ENCODE measurements around the gene SEZ6L. TPM values are rescaled to one million over a fixed set of nuclear protein-coding genes. Genes with fewer than 3 reads are reported as not detected.

SEZ6L gene
- polyA plus RNA-seq, 2 donors = 0.01 to 0.04 TPM

DNA sequence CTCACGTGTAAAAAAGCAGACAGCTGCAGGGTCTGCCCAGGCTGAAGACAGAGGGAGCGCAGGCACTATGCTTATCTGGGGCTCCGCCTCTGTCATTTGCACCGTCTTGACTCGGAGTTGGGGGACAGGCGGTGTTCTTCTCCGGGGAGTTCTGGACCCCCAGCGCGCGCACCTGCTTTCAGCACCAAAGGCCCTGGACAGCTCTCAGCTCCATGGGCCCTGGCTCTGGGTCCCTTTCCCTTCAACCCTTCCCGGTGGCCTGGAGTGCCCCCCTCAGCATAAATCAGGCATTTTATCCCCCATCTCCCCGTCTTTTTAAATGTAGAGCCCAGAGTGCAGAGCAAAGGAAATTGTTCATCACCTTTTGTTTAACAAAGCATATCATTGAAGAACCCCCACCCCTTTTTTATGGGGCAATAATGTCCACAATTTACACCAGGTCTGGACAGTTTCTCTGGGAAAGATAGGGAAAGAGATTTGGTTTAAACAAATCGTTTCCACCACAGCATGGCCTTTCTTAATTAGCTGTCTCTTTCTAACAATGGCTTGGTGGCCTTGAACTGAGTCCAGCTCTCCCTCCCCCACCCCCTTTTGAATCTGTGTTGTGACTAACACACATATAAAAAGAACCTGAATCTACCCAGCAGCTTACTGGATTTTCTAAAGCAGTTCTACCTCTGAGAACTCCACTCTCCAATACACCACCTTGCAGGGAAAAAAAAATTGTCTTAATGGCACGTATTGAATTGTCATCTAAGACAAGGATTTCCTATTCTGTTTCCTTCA lies 1.7 kb downstream of the SEZ6L start:
- no peak overlapping the region for H3K4me3 ChIP-seq (ENCODE audit: low read depth in 1 of 2, low read length in 2 of 2)
- H3K27ac ChIP-seq (ENCODE audit: low read depth in 2 of 2, low read length in 1 of 2) = no peak overlapping the region
- peaks cover 3 to 17% of the 10 kb centered on the region in 2 donors for H3K27me3 ChIP-seq (ENCODE audit: control insufficient read depth in 1 of 2, insufficient read depth in 2 of 2, low read length in 2 of 2)
- H3K36me3 ChIP-seq (ENCODE audit: control insufficient read depth in 2 of 2, insufficient read depth in 2 of 2, low read length in 1 of 2) = no peaks in the 10 kb centered on the region
- WGBS, 2 donors = 11% methylated on average over 14 of the region's 14 CpGs
- H3K9me3 ChIP-seq (ENCODE audit: control insufficient read depth in 2 of 2, insufficient read depth in 1 of 2, low read depth in 1 of 2, low read length in 1 of 2) = no peaks in the 10 kb centered on the region
- peaks cover 3 to 5% of the 10 kb centered on the region in 2 donors for H3K4me1 ChIP-seq (ENCODE audit: control insufficient read depth in 2 of 2, insufficient read depth in 2 of 2, low read length in 1 of 2)

- peaks cover 3 to 5% of the 10 kb centered on the region in 2 donors for H3K4me1 ChIP-seq (ENCODE audit: control insufficient read depth in 2 of 2, insufficient read depth in 2 of 2, low read length in 1 of 2)
- H3K27me3 ChIP-seq (ENCODE audit: control insufficient read depth in 1 of 2, insufficient read depth in 2 of 2, low read length in 2 of 2) = peaks cover 3 to 17% of the 10 kb centered on the region in 2 donors
- no peaks in the 10 kb centered on the region for H3K9me3 ChIP-seq (ENCODE audit: control insufficient read depth in 2 of 2, insufficient read depth in 1 of 2, low read depth in 1 of 2, low read length in 1 of 2)
- WGBS, 2 donors = 40 to 41% methylated on average over 5 of the region's 5 CpGs
- no peak overlapping the region for H3K4me3 ChIP-seq (ENCODE audit: low read depth in 1 of 2, low read length in 2 of 2)
- no peaks in the 10 kb centered on the region for H3K36me3 ChIP-seq (ENCODE audit: control insufficient read depth in 2 of 2, insufficient read depth in 2 of 2, low read length in 1 of 2)
- no peak overlapping the region for H3K27ac ChIP-seq (ENCODE audit: low read depth in 2 of 2, low read length in 1 of 2)
Measured at GRCh38 chr22:26172389-26172990, 3.2 kb downstream of the SEZ6L start.

DNA sequence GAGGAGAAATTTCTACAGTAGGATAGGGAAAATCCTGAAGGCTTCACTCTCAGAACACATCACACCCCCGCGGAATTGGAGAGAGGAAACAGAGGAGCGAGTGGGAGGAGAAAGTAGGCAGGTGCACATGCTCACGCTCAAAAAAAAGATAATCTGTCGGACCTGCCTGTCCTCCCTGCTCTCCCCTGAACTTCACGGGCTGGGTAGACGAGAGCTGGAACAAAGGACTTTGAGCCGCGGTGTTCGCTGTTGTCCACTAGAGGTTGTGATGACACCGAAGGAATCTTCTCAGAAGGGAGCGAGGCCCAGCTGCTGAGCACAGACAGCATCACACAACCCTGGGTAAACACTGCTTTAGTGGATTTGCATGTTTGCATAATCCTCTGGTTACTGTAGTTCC lies 5.0 kb downstream of the SEZ6L start:
- H3K4me1 ChIP-seq (ENCODE audit: control insufficient read depth in 2 of 2, insufficient read depth in 2 of 2, low read length in 1 of 2) = peaks cover 3 to 7% of the 10 kb centered on the region in 2 donors
- 30 to 37% methylated on average over 12 of the region's 12 CpGs for WGBS, 2 donors
- no peak overlapping the region for H3K27ac ChIP-seq (ENCODE audit: low read depth in 2 of 2, low read length in 1 of 2)
- no peaks in the 10 kb centered on the region for H3K9me3 ChIP-seq (ENCODE audit: control insufficient read depth in 2 of 2, insufficient read depth in 1 of 2, low read depth in 1 of 2, low read length in 1 of 2)
- no peaks in the 10 kb centered on the region for H3K36me3 ChIP-seq (ENCODE audit: control insufficient read depth in 2 of 2, insufficient read depth in 2 of 2, low read length in 1 of 2)
- H3K4me3 ChIP-seq (ENCODE audit: low read depth in 1 of 2, low read length in 2 of 2) = no peak overlapping the region
- peaks cover 0 to 12% of the 10 kb centered on the region in 2 donors for H3K27me3 ChIP-seq (ENCODE audit: control insufficient read depth in 1 of 2, insufficient read depth in 2 of 2, low read length in 2 of 2)

DNA sequence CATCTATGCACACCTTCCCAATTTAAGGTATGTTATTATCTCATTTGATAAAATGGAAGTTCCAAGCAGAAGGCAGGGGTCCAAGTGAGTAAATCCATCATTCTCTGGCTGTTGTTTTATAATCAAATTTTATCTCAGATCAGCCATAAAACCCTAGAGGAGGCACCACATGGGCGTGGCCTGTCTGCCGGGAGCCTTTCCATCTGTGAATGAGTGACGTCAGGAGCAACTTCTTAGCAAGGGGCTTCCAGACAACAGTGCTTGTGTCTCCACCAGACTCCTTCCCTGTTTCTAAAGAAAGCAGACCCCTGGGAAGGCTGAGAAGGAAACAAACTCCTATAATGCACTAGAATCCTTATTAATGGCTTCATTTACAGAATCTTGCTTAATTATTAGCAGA lies 13.5 kb downstream of the SEZ6L start:
- Histone ChIP-seq H3K27ac (ENCODE audit: low read depth in 2 of 2, low read length in 1 of 2) (no peak overlapping the region), H3K36me3 (ENCODE audit: control insufficient read depth in 2 of 2, insufficient read depth in 2 of 2, low read length in 1 of 2) (no peaks in the 10 kb centered on the region), H3K4me3 (ENCODE audit: low read depth in 1 of 2, low read length in 2 of 2) (no peak overlapping the region), H3K4me1 (ENCODE audit: control insufficient read depth in 2 of 2, insufficient read depth in 2 of 2, low read length in 1 of 2) (peaks cover 0 to 2% of the 10 kb centered on the region in 2 donors), H3K27me3 (ENCODE audit: control insufficient read depth in 1 of 2, insufficient read depth in 2 of 2, low read length in 2 of 2) (no peaks in the 10 kb centered on the region), H3K9me3 (ENCODE audit: control insufficient read depth in 2 of 2, insufficient read depth in 1 of 2, low read depth in 1 of 2, low read length in 1 of 2) (no peaks in the 10 kb centered on the region)
- 27 to 35% methylated on average over 3 of the region's 3 CpGs for WGBS, 2 donors

- Histone ChIP-seq H3K4me3 (ENCODE audit: low read depth in 1 of 2, low read length in 2 of 2) (no peak overlapping the region), H3K27me3 (ENCODE audit: control insufficient read depth in 1 of 2, insufficient read depth in 2 of 2, low read length in 2 of 2) (no peaks in the 10 kb centered on the region), H3K27ac (ENCODE audit: low read depth in 2 of 2, low read length in 1 of 2) (no peak overlapping the region), H3K4me1 (ENCODE audit: control insufficient read depth in 2 of 2, insufficient read depth in 2 of 2, low read length in 1 of 2) (no peaks in the 10 kb centered on the region), H3K9me3 (ENCODE audit: control insufficient read depth in 2 of 2, insufficient read depth in 1 of 2, low read depth in 1 of 2, low read length in 1 of 2) (no peaks in the 10 kb centered on the region), H3K36me3 (ENCODE audit: control insufficient read depth in 2 of 2, insufficient read depth in 2 of 2, low read length in 1 of 2) (no peaks in the 10 kb centered on the region)
- WGBS, 2 donors = 68 to 85% methylated on average over 2 of the region's 2 CpGs
Measured at GRCh38 chr22:26185190-26185589, 15.9 kb downstream of the SEZ6L start.

- no peaks in the 10 kb centered on the region for H3K4me1 ChIP-seq (ENCODE audit: control insufficient read depth in 2 of 2, insufficient read depth in 2 of 2, low read length in 1 of 2)
- no peak overlapping the region for H3K4me3 ChIP-seq (ENCODE audit: low read depth in 1 of 2, low read length in 2 of 2)
- H3K27me3 ChIP-seq (ENCODE audit: control insufficient read depth in 1 of 2, insufficient read depth in 2 of 2, low read length in 2 of 2) = no peaks in the 10 kb centered on the region
- no peaks in the 10 kb centered on the region for H3K36me3 ChIP-seq (ENCODE audit: control insufficient read depth in 2 of 2, insufficient read depth in 2 of 2, low read length in 1 of 2)
- H3K9me3 ChIP-seq (ENCODE audit: control insufficient read depth in 2 of 2, insufficient read depth in 1 of 2, low read depth in 1 of 2, low read length in 1 of 2) = no peaks in the 10 kb centered on the region
- H3K27ac ChIP-seq (ENCODE audit: low read depth in 2 of 2, low read length in 1 of 2) = no peak overlapping the region
- 63 to 75% methylated on average over 4 of the region's 4 CpGs for WGBS, 2 donors
Measured at GRCh38 chr22:26188341-26188740, 19.1 kb downstream of the SEZ6L start.

DNA sequence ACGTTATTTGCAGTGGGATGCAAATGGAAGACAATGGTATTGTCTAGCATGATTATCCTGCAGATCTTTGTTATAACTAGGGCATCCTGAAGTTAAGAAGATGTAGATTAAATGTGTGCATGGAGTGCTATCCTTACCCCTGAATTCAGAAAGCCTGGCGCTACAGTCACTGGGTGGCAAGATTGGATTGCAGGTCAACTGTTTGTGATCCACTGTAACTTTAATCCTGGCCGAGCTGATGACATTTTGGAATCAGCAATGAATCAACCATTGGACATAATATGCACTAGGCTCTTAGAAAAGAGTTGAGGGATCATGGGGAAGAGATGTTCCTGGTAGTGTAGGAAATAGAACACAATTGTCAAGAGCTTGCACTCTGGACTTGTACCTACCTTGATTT lies 25.1 kb downstream of the SEZ6L start:
- H3K36me3 ChIP-seq (ENCODE audit: control insufficient read depth in 2 of 2, insufficient read depth in 2 of 2, low read length in 1 of 2) = no peaks in the 10 kb centered on the region
- H3K27ac ChIP-seq (ENCODE audit: low read depth in 2 of 2, low read length in 1 of 2) = no peak overlapping the region
- no peaks in the 10 kb centered on the region for H3K27me3 ChIP-seq (ENCODE audit: control insufficient read depth in 1 of 2, insufficient read depth in 2 of 2, low read length in 2 of 2)
- H3K9me3 ChIP-seq (ENCODE audit: control insufficient read depth in 2 of 2, insufficient read depth in 1 of 2, low read depth in 1 of 2, low read length in 1 of 2) = no peaks in the 10 kb centered on the region
- 70 to 71% methylated on average over 3 of the region's 3 CpGs for WGBS, 2 donors
- H3K4me3 ChIP-seq (ENCODE audit: low read depth in 1 of 2, low read length in 2 of 2) = no peak overlapping the region
- no peaks in the 10 kb centered on the region for H3K4me1 ChIP-seq (ENCODE audit: control insufficient read depth in 2 of 2, insufficient read depth in 2 of 2, low read length in 1 of 2)

DNA sequence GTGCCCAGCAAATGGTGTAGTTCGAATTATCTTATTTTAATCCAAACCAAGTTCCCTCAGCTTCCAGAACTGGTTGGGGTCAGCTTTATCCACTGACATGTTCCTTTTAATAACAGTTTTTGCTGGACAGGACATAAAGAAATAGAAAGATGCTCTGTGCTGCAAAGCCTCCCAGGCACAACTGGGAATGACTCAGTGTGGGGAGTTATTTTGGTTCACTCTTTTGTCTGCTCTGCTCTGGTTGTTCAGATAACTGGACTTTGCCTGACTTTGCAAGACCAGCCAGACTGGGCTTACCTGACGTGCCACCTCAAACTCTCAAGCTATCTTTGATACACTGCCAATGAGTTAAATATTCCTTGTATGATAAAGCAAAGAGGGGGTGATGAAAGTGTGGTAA lies 25.6 kb downstream of the SEZ6L start:
- Histone ChIP-seq H3K4me3 (ENCODE audit: low read depth in 1 of 2, low read length in 2 of 2) (no peak overlapping the region), H3K27me3 (ENCODE audit: control insufficient read depth in 1 of 2, insufficient read depth in 2 of 2, low read length in 2 of 2) (no peaks in the 10 kb centered on the region), H3K4me1 (ENCODE audit: control insufficient read depth in 2 of 2, insufficient read depth in 2 of 2, low read length in 1 of 2) (no peaks in the 10 kb centered on the region), H3K9me3 (ENCODE audit: control insufficient read depth in 2 of 2, insufficient read depth in 1 of 2, low read depth in 1 of 2, low read length in 1 of 2) (no peaks in the 10 kb centered on the region), H3K36me3 (ENCODE audit: control insufficient read depth in 2 of 2, insufficient read depth in 2 of 2, low read length in 1 of 2) (no peaks in the 10 kb centered on the region), H3K27ac (ENCODE audit: low read depth in 2 of 2, low read length in 1 of 2) (no peak overlapping the region)
- 53 to 54% methylated on average over 2 of the region's 2 CpGs for WGBS, 2 donors

DNA sequence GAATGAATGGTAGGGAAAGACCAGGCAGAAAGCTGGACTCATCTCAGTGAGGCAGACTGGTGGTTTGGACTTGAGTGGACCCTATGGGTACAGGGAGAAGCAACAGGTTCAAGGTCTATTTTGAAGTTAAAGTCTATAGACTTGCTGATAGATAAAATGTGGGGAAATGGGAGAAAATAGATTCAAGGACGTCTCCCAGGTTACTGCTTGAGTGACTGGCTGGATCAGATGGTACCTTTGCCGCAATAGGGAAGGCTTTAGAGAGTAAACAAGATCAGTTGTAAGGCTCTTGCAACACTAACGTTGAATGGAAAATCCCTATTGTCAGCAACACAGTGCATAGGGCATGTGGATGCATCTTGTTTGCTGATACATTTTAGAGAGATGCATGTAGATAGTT lies 27.4 kb downstream of the SEZ6L start:
- no peaks in the 10 kb centered on the region for H3K9me3 ChIP-seq (ENCODE audit: control insufficient read depth in 2 of 2, insufficient read depth in 1 of 2, low read depth in 1 of 2, low read length in 1 of 2)
- H3K27me3 ChIP-seq (ENCODE audit: control insufficient read depth in 1 of 2, insufficient read depth in 2 of 2, low read length in 2 of 2) = no peaks in the 10 kb centered on the region
- no peaks in the 10 kb centered on the region for H3K36me3 ChIP-seq (ENCODE audit: control insufficient read depth in 2 of 2, insufficient read depth in 2 of 2, low read length in 1 of 2)
- 58 to 62% methylated on average over 3 of the region's 3 CpGs for WGBS, 2 donors
- H3K4me3 ChIP-seq (ENCODE audit: low read depth in 1 of 2, low read length in 2 of 2) = no peak overlapping the region
- H3K27ac ChIP-seq (ENCODE audit: low read depth in 2 of 2, low read length in 1 of 2) = no peak overlapping the region
- H3K4me1 ChIP-seq (ENCODE audit: control insufficient read depth in 2 of 2, insufficient read depth in 2 of 2, low read length in 1 of 2) = no peaks in the 10 kb centered on the region

DNA sequence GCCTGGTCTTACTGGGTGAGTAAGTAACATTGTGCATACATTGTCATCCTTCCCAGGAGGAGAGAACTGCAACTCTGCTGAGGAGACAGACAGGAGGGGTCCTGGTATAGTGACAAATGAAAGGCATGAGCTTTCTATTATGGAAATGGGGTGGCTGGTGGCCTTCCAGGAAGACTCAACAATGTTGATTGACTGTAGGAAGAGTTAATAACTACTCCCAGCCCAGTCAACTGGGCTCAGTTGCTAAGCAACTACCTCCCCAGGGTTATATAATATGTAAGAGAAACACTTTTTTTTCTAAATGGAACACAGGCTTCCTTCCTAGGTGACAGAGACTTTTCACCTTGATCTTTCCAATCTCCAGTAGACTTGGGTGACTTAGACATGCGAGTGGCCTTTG lies 28.2 kb downstream of the SEZ6L start:
- no peak overlapping the region for H3K27ac ChIP-seq (ENCODE audit: low read depth in 2 of 2, low read length in 1 of 2)
- WGBS, 2 donors = 49 to 88% methylated on average over 1 of the region's 1 CpG

More for the DNA sequence above, 28.2 kb downstream of the SEZ6L start:
- H3K36me3 ChIP-seq (ENCODE audit: control insufficient read depth in 2 of 2, insufficient read depth in 2 of 2, low read length in 1 of 2) = no peaks in the 10 kb centered on the region
- H3K4me3 ChIP-seq (ENCODE audit: low read depth in 1 of 2, low read length in 2 of 2) = no peak overlapping the region
- H3K9me3 ChIP-seq (ENCODE audit: control insufficient read depth in 2 of 2, insufficient read depth in 1 of 2, low read depth in 1 of 2, low read length in 1 of 2) = no peaks in the 10 kb centered on the region
- no peaks in the 10 kb centered on the region for H3K4me1 ChIP-seq (ENCODE audit: control insufficient read depth in 2 of 2, insufficient read depth in 2 of 2, low read length in 1 of 2)
- H3K27me3 ChIP-seq (ENCODE audit: control insufficient read depth in 1 of 2, insufficient read depth in 2 of 2, low read length in 2 of 2) = no peaks in the 10 kb centered on the region

Data from esophagus (tissue), 2 donors.